ENCODE results near the gene THEMIS. TPM values are rescaled to one million over a fixed set of nuclear protein-coding genes. Genes with fewer than 3 reads are reported as not detected.

Gene THEMIS
- total RNA-seq, 1 donor from 2014 or later, result not detected

GRCh38 chr6:127725821-127726220 lies 175.0 kb downstream of the THEMIS start:
- no peaks in the 10 kb centered on the region for H3K36me3 Mint-ChIP-seq
- H3K79me2 ChIP-seq (ENCODE audit: low read depth), result no peaks in the 10 kb centered on the region
- no peak overlapping the region for H3K4me2 ChIP-seq
- no peaks in the 10 kb centered on the region for H3K4me1 Mint-ChIP-seq
- no peak overlapping the region for H3K27ac ChIP-seq
- no peaks in the 10 kb centered on the region for H3K4me1 ChIP-seq
- no peaks in the 10 kb centered on the region for H3K27me3 ChIP-seq
- no peaks in the 10 kb centered on the region for H3K9me3 Mint-ChIP-seq
- H3K4me3 Mint-ChIP-seq, result no peak overlapping the region
- H4K20me1 ChIP-seq (ENCODE audit: low read depth), result no peaks in the 10 kb centered on the region
- no peak for DNase-seq (ENCODE audit: low spot score)
- no peak overlapping the region for H3K9ac ChIP-seq
- no peak overlapping the region for H3K27ac Mint-ChIP-seq
- H3K36me3 ChIP-seq, result no peaks in the 10 kb centered on the region
- H3F3A ChIP-seq (ENCODE audit: low read depth), result no peaks in the 10 kb centered on the region
- H2AFZ ChIP-seq (replicated peaks), result no peak overlapping the region
- H3K9me3 ChIP-seq (ENCODE audit: low read depth), result no peaks in the 10 kb centered on the region
- no peak overlapping the region for H3K4me3 ChIP-seq
- no peaks in the 10 kb centered on the region for H3K27me3 Mint-ChIP-seq (ENCODE audit: insufficient read depth, low read depth)
- TF ChIP-seq EZH2phosphoT487 (IDR thresholded peaks at IDR 0.05) (no peak), CTCF (IDR thresholded peaks at IDR 0.05) (no peak), EZH2 (IDR thresholded peaks at IDR 0.05) (no peak)

- Histone ChIP-seq H3K9ac (no peak overlapping the region), H4K20me1 (ENCODE audit: low read depth) (no peaks in the 10 kb centered on the region), H3K79me2 (ENCODE audit: low read depth) (no peaks in the 10 kb centered on the region), H3K36me3 (no peaks in the 10 kb centered on the region), H3K4me2 (no peak overlapping the region), H3K9me3 (ENCODE audit: low read depth) (no peaks in the 10 kb centered on the region), H3K4me3 (no peak overlapping the region), H2AFZ (replicated peaks) (no peak overlapping the region), H3K27me3 (no peaks in the 10 kb centered on the region), H3K4me1 (no peaks in the 10 kb centered on the region), H3F3A (ENCODE audit: low read depth) (no peaks in the 10 kb centered on the region), H3K27ac (no peak overlapping the region)
- no peaks in the 10 kb centered on the region for H3K9me3 Mint-ChIP-seq
- H3K4me3 Mint-ChIP-seq, result no peak overlapping the region
- no peaks in the 10 kb centered on the region for H3K27me3 Mint-ChIP-seq (ENCODE audit: insufficient read depth, low read depth)
- TF ChIP-seq EZH2phosphoT487 (IDR thresholded peaks at IDR 0.05) (no peak), CTCF (IDR thresholded peaks at IDR 0.05) (no peak)
- no peaks in the 10 kb centered on the region for H3K4me1 Mint-ChIP-seq
- H3K36me3 Mint-ChIP-seq, result no peaks in the 10 kb centered on the region
- no peak for DNase-seq (ENCODE audit: low spot score)
- no peak overlapping the region for H3K27ac Mint-ChIP-seq
These were observed 182.2 kb downstream of the THEMIS start for GRCh38 chr6:127718694-127719093.

- Histone ChIP-seq H4K20me1 (ENCODE audit: low read depth) (no peaks in the 10 kb centered on the region), H3K4me3 (no peak overlapping the region), H2AFZ (replicated peaks) (no peak overlapping the region), H3F3A (ENCODE audit: low read depth) (no peaks in the 10 kb centered on the region), H3K4me2 (no peak overlapping the region), H3K9ac (no peak overlapping the region), H3K9me3 (ENCODE audit: low read depth) (no peaks in the 10 kb centered on the region), H3K27ac (no peak overlapping the region), H3K4me1 (no peaks in the 10 kb centered on the region), H3K36me3 (no peaks in the 10 kb centered on the region), H3K79me2 (ENCODE audit: low read depth) (no peaks in the 10 kb centered on the region), H3K27me3 (no peaks in the 10 kb centered on the region)
- no peak for DNase-seq (ENCODE audit: low spot score)
- H3K27ac Mint-ChIP-seq, result no peak overlapping the region
- H3K4me1 Mint-ChIP-seq, result no peaks in the 10 kb centered on the region
- H3K4me3 Mint-ChIP-seq, result no peak overlapping the region
- H3K27me3 Mint-ChIP-seq (ENCODE audit: insufficient read depth, low read depth), result no peaks in the 10 kb centered on the region
- H3K9me3 Mint-ChIP-seq, result no peaks in the 10 kb centered on the region
- TF ChIP-seq EZH2 (IDR thresholded peaks at IDR 0.05) (no peak), EZH2phosphoT487 (IDR thresholded peaks at IDR 0.05) (no peak), CTCF (IDR thresholded peaks at IDR 0.05) (no peak)
- H3K36me3 Mint-ChIP-seq, result no peaks in the 10 kb centered on the region
These were observed 183.5 kb downstream of the THEMIS start for GRCh38 chr6:127717384-127717783.

- no peak overlapping the region for H3K4me3 Mint-ChIP-seq
- no peaks in the 10 kb centered on the region for H3K27me3 Mint-ChIP-seq (ENCODE audit: insufficient read depth, low read depth)
- Histone ChIP-seq H3K36me3 (no peaks in the 10 kb centered on the region), H3K27ac (no peak overlapping the region), H3K9me3 (ENCODE audit: low read depth) (no peaks in the 10 kb centered on the region), H3K4me1 (no peaks in the 10 kb centered on the region), H3K79me2 (ENCODE audit: low read depth) (no peaks in the 10 kb centered on the region), H4K20me1 (ENCODE audit: low read depth) (no peaks in the 10 kb centered on the region), H3K4me3 (no peak overlapping the region), H3F3A (ENCODE audit: low read depth) (no peaks in the 10 kb centered on the region), H3K4me2 (no peak overlapping the region), H3K9ac (no peak overlapping the region), H2AFZ (replicated peaks) (peak overlapping the region; percentile 70), H3K27me3 (no peaks in the 10 kb centered on the region)
- no peak overlapping the region for H3K27ac Mint-ChIP-seq
- no peaks in the 10 kb centered on the region for H3K9me3 Mint-ChIP-seq
- DNase-seq (ENCODE audit: low spot score), result no peak
- TF ChIP-seq EZH2phosphoT487 (IDR thresholded peaks at IDR 0.05) (no peak), EZH2 (IDR thresholded peaks at IDR 0.05) (no peak), CTCF (IDR thresholded peaks at IDR 0.05) (no peak)
- no peaks in the 10 kb centered on the region for H3K36me3 Mint-ChIP-seq
- no peaks in the 10 kb centered on the region for H3K4me1 Mint-ChIP-seq
These were observed 184.4 kb downstream of the THEMIS start for GRCh38 chr6:127716465-127716864.
